Liver (tissue), 9 donors: Measurements from ENCODE around the gene NKRF. TPM values are rescaled to one million over a fixed set of nuclear protein-coding genes. Genes with fewer than 3 reads are reported as not detected.

Experiments used
- DNase-seq: peaks from one replicate; pipeline ENCODE4 v3.0.0-alpha.2; 2017; ENCODE audit warnings: low spot score
- H3K27ac ChIP-seq, 2 donors: one replicate each; pipeline ENCODE4 v1.7.0; 2013; ENCODE audit warnings: inconsistent platforms in 2 of 2, low read length in 2 of 2, control low read depth in 1 of 2, low read depth in 1 of 2, mild to moderate bottlenecking in 1 of 2
- H3K27me3 ChIP-seq, 4 donors: one replicate each; pipeline versions ENCODE4 v1.6.1 to v1.7.0; 2013; ENCODE audit warnings: low read length in 3 of 4, inconsistent platforms in 1 of 4, mild to moderate bottlenecking in 1 of 4, moderate library complexity in 1 of 4; ENCODE audit not compliant: control insufficient read depth in 4 of 4, insufficient read depth in 4 of 4
- H3K36me3 ChIP-seq, 4 donors: one replicate each; pipeline versions ENCODE4 v1.6.1 to v1.7.0; 2013; ENCODE audit warnings: low read length in 3 of 4, mild to moderate bottlenecking in 3 of 4, low read depth in 1 of 4, moderate library complexity in 1 of 4; ENCODE audit not compliant: control insufficient read depth in 4 of 4, insufficient read depth in 3 of 4
- H3K4me1 ChIP-seq, 4 donors: one replicate each; pipeline versions ENCODE4 v1.6.1 to v1.7.0; 2013; ENCODE audit warnings: low read length in 3 of 4, mild to moderate bottlenecking in 3 of 4, moderate library complexity in 1 of 4; ENCODE audit not compliant: control insufficient read depth in 4 of 4, insufficient read depth in 4 of 4
- H3K4me3 ChIP-seq, 3 donors: one replicate each; pipeline versions ENCODE4 v1.6.1 to v1.7.0; 2013; ENCODE audit warnings: low read length in 3 of 3, control low read depth in 1 of 3, low read depth in 1 of 3, mild to moderate bottlenecking in 1 of 3
- H3K9ac ChIP-seq, 2 donors: one replicate each; pipeline ENCODE4 v1.7.0; 2013; ENCODE audit warnings: low read length in 2 of 2, mild to moderate bottlenecking in 2 of 2, moderate library complexity in 2 of 2, control low read depth in 1 of 2, low read depth in 1 of 2
- H3K9me3 ChIP-seq, 4 donors: one replicate each; pipeline versions ENCODE4 v1.6.1 to v1.7.0; 2013; ENCODE audit warnings: low read length in 3 of 4; ENCODE audit not compliant: control insufficient read depth in 4 of 4
- ATF3 ChIP-seq: IDR thresholded peaks from 2 replicates; pipeline ENCODE4 v1.6.1; 2016; ENCODE audit warnings: antibody characterized with exemption
- CTCF ChIP-seq: fragments of 150-350 bp; IDR thresholded peaks from 2 replicates; pipeline ENCODE4 v1.5.1; 2017; ENCODE audit warnings: improper control_type of control experiment, low read depth, low read length; ENCODE audit not compliant: missing input control
- EGR1 ChIP-seq, 2 donors: IDR thresholded peaks; 2 replicates each; pipeline ENCODE4 v1.6.1; 2016 to 2018; ENCODE audit warnings: antibody characterized with exemption in 2 of 2, low read depth in 2 of 2
- FOXA1 ChIP-seq: IDR thresholded peaks from 2 replicates; pipeline ENCODE4 v1.6.1; 2016; ENCODE audit warnings: antibody characterized with exemption
- FOXA2 ChIP-seq: IDR thresholded peaks from 2 replicates; pipeline ENCODE4 v1.6.1; 2016; ENCODE audit warnings: antibody characterized with exemption
- HNF4A ChIP-seq, 2 donors: conservative IDR thresholded peaks; 2 replicates each; pipeline ENCODE4 v1.6.1; 2016; ENCODE audit warnings: antibody characterized with exemption in 2 of 2, mild to moderate bottlenecking in 2 of 2
- HNF4G ChIP-seq: IDR thresholded peaks from 2 replicates; pipeline ENCODE4 v1.6.1; 2016; ENCODE audit warnings: antibody characterized with exemption
- JUND ChIP-seq, 2 donors: IDR thresholded peaks; 2 replicates each; pipeline ENCODE4 v1.6.1; 2016; ENCODE audit warnings: antibody characterized with exemption in 2 of 2
- MAX ChIP-seq: IDR thresholded peaks from 2 replicates; pipeline ENCODE4 v1.6.1; 2016; ENCODE audit warnings: antibody characterized with exemption
- NR2F2 ChIP-seq: IDR thresholded peaks from 2 replicates; pipeline ENCODE4 v1.6.1; 2016; ENCODE audit warnings: antibody characterized with exemption
- RAD21 ChIP-seq, 2 donors: IDR thresholded peaks; 2 replicates each; pipeline ENCODE4 v1.6.1; 2016; ENCODE audit warnings: antibody characterized with exemption in 2 of 2, mild to moderate bottlenecking in 2 of 2
- REST ChIP-seq: IDR thresholded peaks from 2 replicates; pipeline ENCODE4 v1.6.1; 2016; ENCODE audit warnings: antibody characterized with exemption, mild to moderate bottlenecking
- RXRA ChIP-seq, 2 donors: IDR thresholded peaks; 2 replicates each; pipeline ENCODE4 v1.6.1; 2017 to 2018; ENCODE audit warnings: antibody characterized with exemption in 2 of 2, mild to moderate bottlenecking in 1 of 2
- SP1 ChIP-seq: IDR thresholded peaks from 2 replicates; pipeline ENCODE4 v1.6.1; 2018; ENCODE audit warnings: antibody characterized with exemption, mild to moderate bottlenecking
- TAF1 ChIP-seq: conservative IDR thresholded peaks from 2 replicates; pipeline ENCODE4 v1.6.1; 2016; ENCODE audit warnings: antibody characterized with exemption, mild to moderate bottlenecking
- YY1 ChIP-seq: IDR thresholded peaks from 2 replicates; pipeline ENCODE4 v1.6.1; 2016; ENCODE audit warnings: antibody characterized with exemption, mild to moderate bottlenecking
- ZBTB33 ChIP-seq: IDR thresholded peaks from 2 replicates; pipeline ENCODE4 v1.6.1; 2016; ENCODE audit warnings: antibody characterized with exemption
- WGBS: extraction: QIAGEN DNeasy Blood & Tissue Kit; methylation state at CpG from one replicate; pipeline ENCODE4 v1.1.7; 2013; 5-methylcytosine and 5-hydroxymethylcytosine counted together
- polyA plus RNA-seq, 2 donors: library from polyadenylated mRNA; stranded (reverse) in 1 of 2; unstranded in 1 of 2; fragments of 200-250 nt in 1 of 2; fragments of >200 nt in 1 of 2; fragmentation: Nextera tagmentation in 1 of 2; extraction: Ambion mirVana in 1 of 2; gene quantifications; one replicate each; pipeline versions ENCODE4 v1.2.1 to v1.2.3, GENCODE V29; 2013 to 2015
- total RNA-seq, 2 donors: library from RNA; depleted of rRNA; stranded (reverse); fragments of >200 nt; gene quantifications; one replicate each; pipeline ENCODE4 v1.2.3, GENCODE V29; 2014
- donor health status: healthy.
- donor health status: healthy.
- donor health status: healthy.
- donor health status: healthy.
- donor health status: healthy.

Gene NKRF
- total and polyA plus RNA-seq, 4 donors, result 1.3 to 3.4 (median 3.0) TPM

- Histone ChIP-seq H3K36me3 (no peaks in the 10 kb centered on the region), H3K4me3 (no peak overlapping the region), H3K27me3 (no peaks in the 10 kb centered on the region), H3K4me1 (no peaks in the 10 kb centered on the region), H3K27ac (no peak overlapping the region), H3K9ac (no peak overlapping the region), H3K9me3 (no peaks in the 10 kb centered on the region)
- TF ChIP-seq ZBTB33 (no peak), MAX (no peak), FOXA2 (no peak), HNF4G (no peak), RXRA (IDR thresholded peaks at IDR 0.05) (no peak), JUND (IDR thresholded peaks at IDR 0.05) (no peak), REST (no peak), NR2F2 (no peak), SP1 (no peak)
- DNase-seq, result no peak
- 81% methylated on average over 7 of the region's 7 CpGs for WGBS
These were observed 56.8 kb downstream of the NKRF start for GRCh38 chrX:119549327-119550016.

GRCh38 chrX:119541188-119541587 is 65.0 kb downstream of the NKRF start:
- no peak for DNase-seq
- Histone ChIP-seq H3K4me3 (no peak overlapping the region), H3K27ac (no peak overlapping the region), H3K9me3 (no peaks in the 10 kb centered on the region), H3K27me3 (no peaks in the 10 kb centered on the region), H3K9ac (no peak overlapping the region), H3K36me3 (peaks cover 0 to 2% (median 0%) of the 10 kb centered on the region in 4 donors), H3K4me1 (peaks cover 0 to 4% (median 0%) of the 10 kb centered on the region in 4 donors)
- WGBS, result 84% methylated on average over 4 of the region's 4 CpGs
- TF ChIP-seq MAX (no peak), REST (no peak), HNF4A (conservative IDR thresholded peaks at IDR 0.05) (no peak), ATF3 (no peak), FOXA1 (no peak), JUND (IDR thresholded peaks at IDR 0.05) (no peak), NR2F2 (no peak), ZBTB33 (no peak), RAD21 (IDR thresholded peaks at IDR 0.05) (no peak), FOXA2 (no peak), SP1 (no peak), HNF4G (no peak), RXRA (IDR thresholded peaks at IDR 0.05) (no peak), EGR1 (IDR thresholded peaks at IDR 0.05; ENCODE audit: low read depth in 2 of 2) (no peak), TAF1 (no peak), CTCF (no peak), YY1 (no peak)
